Astrocyte of the spinal cord (primary cell): ENCODE data around the gene DYRK1A.

Experiments
- DNase-seq: peaks from one replicate; pipeline ENCODE4 v3.0.0; 2011; ENCODE audit warnings: low read depth, low spot score
- H3K4me3 ChIP-seq: 2 replicates; pipeline ENCODE4 v1.5.1; 2011; ENCODE audit warnings: low read depth, mild to moderate bottlenecking, low read length, moderate library complexity
- in situ Hi-C: cut with HindIII; loops from 2 replicates; pipeline ENCODE4 v1.10.0; 2017; ENCODE audit warnings: low sequenced_read_pairs
- TF ChIP-seq, protein P1 (sequence below): IDR thresholded peaks from 2 replicates; pipeline ENCODE4 v1.5.1; 2012; ENCODE audit warnings: low read depth, mild to moderate bottlenecking, low read length, inconsistent platforms

DYRK1A gene

DNA sequence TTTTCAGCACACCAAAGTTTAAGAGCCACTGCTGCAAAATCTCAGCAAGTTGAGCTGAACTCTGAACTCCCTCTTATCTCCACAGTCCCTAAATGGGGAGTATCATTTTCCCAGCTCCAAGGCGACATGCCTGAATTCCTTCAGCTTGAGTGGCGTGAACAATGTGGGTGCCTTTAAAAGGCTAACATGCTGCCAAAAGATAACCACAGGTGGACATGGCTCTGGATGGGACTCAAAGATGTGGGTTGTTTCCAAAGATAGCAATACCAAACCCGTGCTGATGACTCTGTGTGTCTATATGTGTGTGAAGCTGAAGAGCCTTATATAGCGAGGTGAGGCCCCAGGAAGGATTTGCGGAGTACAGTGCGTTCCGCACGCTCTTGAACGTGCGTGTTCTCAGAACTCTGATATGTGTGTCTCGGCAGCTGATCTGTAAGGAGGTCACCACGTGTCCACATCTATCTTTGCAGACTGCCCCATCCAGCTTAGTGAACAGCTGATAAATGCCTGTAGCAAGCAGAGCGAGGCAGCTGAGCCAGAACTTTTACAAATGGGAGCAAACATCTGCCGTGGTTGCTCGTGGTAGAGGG lies 189.2 kb downstream of the DYRK1A start:
- TF ChIP-seq, protein P1, sequence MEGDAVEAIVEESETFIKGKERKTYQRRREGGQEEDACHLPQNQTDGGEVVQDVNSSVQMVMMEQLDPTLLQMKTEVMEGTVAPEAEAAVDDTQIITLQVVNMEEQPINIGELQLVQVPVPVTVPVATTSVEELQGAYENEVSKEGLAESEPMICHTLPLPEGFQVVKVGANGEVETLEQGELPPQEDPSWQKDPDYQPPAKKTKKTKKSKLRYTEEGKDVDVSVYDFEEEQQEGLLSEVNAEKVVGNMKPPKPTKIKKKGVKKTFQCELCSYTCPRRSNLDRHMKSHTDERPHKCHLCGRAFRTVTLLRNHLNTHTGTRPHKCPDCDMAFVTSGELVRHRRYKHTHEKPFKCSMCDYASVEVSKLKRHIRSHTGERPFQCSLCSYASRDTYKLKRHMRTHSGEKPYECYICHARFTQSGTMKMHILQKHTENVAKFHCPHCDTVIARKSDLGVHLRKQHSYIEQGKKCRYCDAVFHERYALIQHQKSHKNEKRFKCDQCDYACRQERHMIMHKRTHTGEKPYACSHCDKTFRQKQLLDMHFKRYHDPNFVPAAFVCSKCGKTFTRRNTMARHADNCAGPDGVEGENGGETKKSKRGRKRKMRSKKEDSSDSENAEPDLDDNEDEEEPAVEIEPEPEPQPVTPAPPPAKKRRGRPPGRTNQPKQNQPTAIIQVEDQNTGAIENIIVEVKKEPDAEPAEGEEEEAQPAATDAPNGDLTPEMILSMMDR, result no peak
- no peak for DNase-seq
- in situ Hi-C loops, result no loop called here
- H3K4me3 ChIP-seq, result no peak overlapping the region

GRCh38 chr21:37557261-37557950 lies 190.8 kb downstream of the DYRK1A start:
- in situ Hi-C loops, result no loop called here
- H3K4me3 ChIP-seq, result no peak overlapping the region
- TF ChIP-seq, protein P1, result no peak
- no peak for DNase-seq

GRCh38 chr21:37558676-37559211 lies 192.2 kb downstream of the DYRK1A start:
- no peak overlapping the region for H3K4me3 ChIP-seq
- TF ChIP-seq, protein P1, result no peak
- in situ Hi-C loops, result no loop called here
- DNase-seq, result no peak

- H3K4me3 ChIP-seq, result no peak overlapping the region
- TF ChIP-seq, protein P1, result no peak
- in situ Hi-C loops, result no loop called here
- no peak for DNase-seq
These were observed 193.8 kb downstream of the DYRK1A start for GRCh38 chr21:37560385-37560784.

DNA sequence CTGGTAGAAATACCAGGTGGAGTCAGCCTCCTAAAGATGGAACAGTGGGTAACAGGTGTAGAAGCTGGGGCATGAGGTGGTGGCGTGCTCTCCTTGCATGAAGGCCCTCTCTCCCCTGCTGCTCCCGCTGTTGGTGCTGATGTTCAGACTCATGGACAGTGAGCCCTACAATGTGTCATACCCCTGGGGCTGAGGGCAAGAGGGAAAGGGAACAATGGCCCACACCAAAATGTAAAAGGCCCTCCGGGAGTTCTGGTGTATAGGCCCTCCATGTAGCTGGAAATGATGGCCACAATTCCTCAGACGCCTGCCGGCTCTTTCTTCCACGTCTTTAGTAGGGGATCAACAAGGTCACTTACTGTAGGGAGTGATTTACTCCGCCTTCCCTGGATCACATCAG lies 194.9 kb downstream of the DYRK1A start:
- in situ Hi-C loops, result no loop called here
- TF ChIP-seq, protein P1, result no peak
- no peak for DNase-seq
- H3K4me3 ChIP-seq, result no peak overlapping the region

- DNase-seq, result no peak
- no peak overlapping the region for H3K4me3 ChIP-seq
- in situ Hi-C loops, result no loop called here
- TF ChIP-seq, protein P1, result no peak
These were observed 195.7 kb downstream of the DYRK1A start for GRCh38 chr21:37561941-37562919.
